Panc1 (cell line): ENCODE measurements around the gene KDM2B. TPM values are rescaled to one million over a fixed set of nuclear protein-coding genes. Genes with fewer than 3 reads are reported as not detected.

Experiments
- ATAC-seq: fragments of 200-7000 bp; cut with Tn5 transposase; 2 replicates; pipeline ENCODE4 v1.9.1; 2020; ENCODE audit warnings: mild to moderate bottlenecking, moderate library complexity
- BruUV-seq: library from RNA; stranded (reverse); fragments of 400-500 nt; replicated peaks from 2 replicates; lab custom pipeline; 2021; lab: Mats Ljungman, UMichigan
- CTCF ChIA-PET: fragments of 300-600 bp; sonication (Branson Sonifier 250); formaldehyde crosslinking; loops from one replicate; lab custom pipeline; 2022; ENCODE audit warnings: antibody characterized with exemption; lab: Charles Lee
- POLR2A ChIA-PET: fragments of 300-600 bp; sonication (Branson Sonifier 250); formaldehyde crosslinking; loops from one replicate; lab custom pipeline; 2022; ENCODE audit warnings: antibody characterized with exemption; lab: Charles Lee
- DNase-seq: peaks from one replicate; pipeline ENCODE4 v3.0.0-alpha.2; 2010; ENCODE audit warnings: low read depth, low spot score
- H3K27ac ChIP-seq: 2 replicates; pipeline ENCODE4 v1.5.1; 2011; ENCODE audit warnings: mild to moderate bottlenecking, low read length, inconsistent platforms
- H3K27me3 ChIP-seq: fragments of 200-500 bp; sonication (Bioruptor generic); 2 replicates; pipeline ENCODE4 v1.6.0; 2014; ENCODE audit warnings: low read length, inconsistent platforms; ENCODE audit not compliant: control insufficient read depth, insufficient read depth
- H3K36me3 ChIP-seq: fragments of 200-500 bp; sonication (Bioruptor generic); 2 replicates; pipeline ENCODE4 v1.5.1; 2014; ENCODE audit warnings: inconsistent platforms, mild to moderate bottlenecking, low read length, moderate library complexity; ENCODE audit not compliant: control insufficient read depth, insufficient read depth
- H3K4me1 ChIP-seq: 2 replicates; pipeline ENCODE4 v1.5.1; 2011; ENCODE audit warnings: inconsistent platforms, mild to moderate bottlenecking, low read length, moderate library complexity; ENCODE audit not compliant: control insufficient read depth, insufficient read depth
- H3K4me3 ChIP-seq, 2 experiments: 2 replicates each; pipeline ENCODE4 v1.5.1; 2011 to 2012; ENCODE audit warnings: low read depth in 2 of 2, low read length in 2 of 2, mild to moderate bottlenecking in 2 of 2, inconsistent platforms in 1 of 2, moderate library complexity in 1 of 2
- H3K9me3 ChIP-seq: fragments of 200-500 bp; sonication (Bioruptor generic); 2 replicates; pipeline ENCODE4 v1.5.1; 2014; ENCODE audit warnings: low read depth, mild to moderate bottlenecking, inconsistent platforms, low read length, moderate library complexity; ENCODE audit not compliant: control insufficient read depth, insufficient read depth
- CTCF ChIP-seq: fragments of 450-650 bp; IDR thresholded peaks from 2 replicates; pipeline ENCODE4 v1.5.1; 2017; ENCODE audit warnings: mild to moderate bottlenecking
- POLR2AphosphoS5 ChIP-seq: IDR thresholded peaks from 2 replicates; pipeline ENCODE4 v1.6.1; 2012; ENCODE audit warnings: mild to moderate bottlenecking, low read depth, low read length, moderate library complexity
- REST ChIP-seq, 2 experiments: IDR thresholded peaks; 2 replicates each; pipeline ENCODE4 v1.6.1; 2011 to 2012; ENCODE audit warnings: low read depth in 2 of 2, control low read depth in 1 of 2, low read length in 1 of 2, mild to moderate bottlenecking in 1 of 2, moderate library complexity in 1 of 2; ENCODE audit not compliant: insufficient read depth in 1 of 2
- SIN3A ChIP-seq: IDR thresholded peaks from 2 replicates; pipeline ENCODE4 v1.6.1; 2012; ENCODE audit warnings: low read depth, mild to moderate bottlenecking, low read length, moderate library complexity, borderline replicate concordance; ENCODE audit not compliant: insufficient read depth
- TCF7L2 ChIP-seq: IDR thresholded peaks from 2 replicates; pipeline ENCODE4 v1.6.1; 2011; ENCODE audit warnings: mild to moderate bottlenecking, low read depth, low read length, inconsistent platforms
- in situ Hi-C: cut with HindIII; loops from 2 replicates; pipeline ENCODE4 v1.10.0; 2016; ENCODE audit warnings: low sequenced_read_pairs, low pct_unique_long_range_greater_than_20kb
- intact Hi-C: fragments of 100-400 bp; cut with micrococcal nuclease; formaldehyde crosslinking; loops from one replicate; pipeline ENCODE4 v1.10.0; 2022; ENCODE audit not compliant: unreplicated experiment
- total RNA-seq: library from RNA; stranded (reverse); gene quantifications from one replicate; pipeline ENCODE4 v1.2.1, GENCODE V29; 2021; ENCODE audit not compliant: unreplicated experiment

Gene KDM2B
- total RNA-seq, 1 experiment from 2014 or later: 27.5 TPM

- ChIA-PET POLR2A (no interaction called here), CTCF (interaction anchor here (1.1 kb wide), 1 partner anchor 140 kb away, joined by 4 read pairs; no protein-coding TSS in a partner anchor)
- TF ChIP-seq REST (IDR thresholded peaks at IDR 0.05; ENCODE audit: insufficient read depth in 1 of 2, low read depth in 2 of 2, low read length in 1 of 2) (no peak), TCF7L2 (no peak), CTCF (no peak), SIN3A (no peak), POLR2AphosphoS5 (no peak)
- Histone ChIP-seq H3K9me3 (no peaks in the 10 kb centered on the region), H3K27ac (no peak overlapping the region), H3K36me3 (no peaks in the 10 kb centered on the region), H3K4me3 (no peak overlapping the region), H3K27me3 (no peaks in the 10 kb centered on the region), H3K4me1 (no peaks in the 10 kb centered on the region)
- in situ Hi-C loops (no loop called here), intact Hi-C loops (no loop called here)
- ATAC-seq: no peak
- no peak for DNase-seq
- no TSS peak for BruUV-seq
Observed at GRCh38 chr12:121618659-121619233, 37.9 kb upstream of the KDM2B start.

GRCh38 chr12:121614872-121615467 is 34.1 kb upstream of the KDM2B start:
- BruUV-seq: no TSS peak
- in situ Hi-C loops: no loop called here
- POLR2A ChIA-PET: interaction anchor here (0.6 kb wide), 1 partner anchor 14 kb away, joined by 4 read pairs; no protein-coding TSS in a partner anchor

More at GRCh38 chr12:121614872-121615467, 34.1 kb upstream of the KDM2B start:
- CTCF ChIA-PET: no interaction called here
- DNase-seq (no peak), ATAC-seq (no peak)
- Histone ChIP-seq H3K36me3 (no peaks in the 10 kb centered on the region), H3K4me3 (no peak overlapping the region), H3K27ac (no peak overlapping the region), H3K9me3 (no peaks in the 10 kb centered on the region), H3K4me1 (no peaks in the 10 kb centered on the region), H3K27me3 (no peaks in the 10 kb centered on the region)
- intact Hi-C loops: no loop called here
- TF ChIP-seq CTCF (no peak), REST (IDR thresholded peaks at IDR 0.05; ENCODE audit: insufficient read depth in 1 of 2, low read depth in 2 of 2, low read length in 1 of 2) (no peak), POLR2AphosphoS5 (no peak), SIN3A (no peak), TCF7L2 (no peak)
